ENCODE measurements around the gene LRCH3. TPM values are rescaled to one million over a fixed set of nuclear protein-coding genes. Genes with fewer than 3 reads are reported as not detected.

LRCH3 gene
- total RNA-seq, 1 experiment from 2014 or later = 39.4 TPM

DNA sequence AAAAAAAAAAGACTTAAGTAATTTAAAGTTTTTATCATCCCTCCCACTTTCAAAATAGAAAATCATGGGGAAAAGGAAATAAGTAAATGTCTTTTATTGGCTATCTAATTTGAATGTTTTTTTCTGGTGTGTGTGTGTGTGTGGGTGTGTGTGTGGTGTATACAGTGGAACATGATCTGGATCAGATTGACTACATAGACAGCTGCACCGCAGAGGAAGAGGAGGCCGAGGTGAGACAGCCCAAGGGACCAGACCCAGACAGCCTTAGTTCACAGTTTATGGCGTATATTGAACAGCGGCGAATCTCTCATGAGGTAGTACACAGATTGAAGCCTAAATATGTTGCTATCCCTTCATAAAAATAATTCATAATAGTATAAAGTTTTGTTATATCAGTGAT is 44.5 kb downstream of the LRCH3 start:
- CTCF ChIA-PET = no interaction called here
- Mint-ChIP-seq H3K27ac (ENCODE audit: unreplicated experiment) (no peak overlapping the region), H3K27me3 (ENCODE audit: unreplicated experiment) (no peaks in the 10 kb centered on the region), H3K4me3 (ENCODE audit: low read depth, unreplicated experiment) (no peak overlapping the region), H3K4me1 (ENCODE audit: low read depth, unreplicated experiment) (no peaks in the 10 kb centered on the region), H3K36me3 (ENCODE audit: insufficient read depth, unreplicated experiment) (peaks cover 7% of the 10 kb centered on the region), H3K9me3 (ENCODE audit: low read depth, unreplicated experiment) (no peaks in the 10 kb centered on the region)
- TF ChIP-seq, protein P1, sequence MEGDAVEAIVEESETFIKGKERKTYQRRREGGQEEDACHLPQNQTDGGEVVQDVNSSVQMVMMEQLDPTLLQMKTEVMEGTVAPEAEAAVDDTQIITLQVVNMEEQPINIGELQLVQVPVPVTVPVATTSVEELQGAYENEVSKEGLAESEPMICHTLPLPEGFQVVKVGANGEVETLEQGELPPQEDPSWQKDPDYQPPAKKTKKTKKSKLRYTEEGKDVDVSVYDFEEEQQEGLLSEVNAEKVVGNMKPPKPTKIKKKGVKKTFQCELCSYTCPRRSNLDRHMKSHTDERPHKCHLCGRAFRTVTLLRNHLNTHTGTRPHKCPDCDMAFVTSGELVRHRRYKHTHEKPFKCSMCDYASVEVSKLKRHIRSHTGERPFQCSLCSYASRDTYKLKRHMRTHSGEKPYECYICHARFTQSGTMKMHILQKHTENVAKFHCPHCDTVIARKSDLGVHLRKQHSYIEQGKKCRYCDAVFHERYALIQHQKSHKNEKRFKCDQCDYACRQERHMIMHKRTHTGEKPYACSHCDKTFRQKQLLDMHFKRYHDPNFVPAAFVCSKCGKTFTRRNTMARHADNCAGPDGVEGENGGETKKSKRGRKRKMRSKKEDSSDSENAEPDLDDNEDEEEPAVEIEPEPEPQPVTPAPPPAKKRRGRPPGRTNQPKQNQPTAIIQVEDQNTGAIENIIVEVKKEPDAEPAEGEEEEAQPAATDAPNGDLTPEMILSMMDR (IDR thresholded peaks at IDR 0.05; ENCODE audit: unreplicated experiment) = no peak
- DNase-seq = no peak
- intact Hi-C loops (cut with micrococcal nuclease; ENCODE audit: unreplicated experiment) = no loop called here
- BruUV-seq (replicated peaks) = no TSS peak

GRCh38 chr3:197836244-197836643 is 45.2 kb downstream of the LRCH3 start:
- Mint-ChIP-seq H3K9me3 (ENCODE audit: low read depth, unreplicated experiment) (no peaks in the 10 kb centered on the region), H3K4me3 (ENCODE audit: low read depth, unreplicated experiment) (no peak overlapping the region), H3K36me3 (ENCODE audit: insufficient read depth, unreplicated experiment) (peaks cover 9% of the 10 kb centered on the region), H3K27me3 (ENCODE audit: unreplicated experiment) (no peaks in the 10 kb centered on the region), H3K4me1 (ENCODE audit: low read depth, unreplicated experiment) (no peaks in the 10 kb centered on the region), H3K27ac (ENCODE audit: unreplicated experiment) (no peak overlapping the region)
- intact Hi-C loops (cut with micrococcal nuclease; ENCODE audit: unreplicated experiment) = no loop called here
- TF ChIP-seq, protein P1 (IDR thresholded peaks at IDR 0.05; ENCODE audit: unreplicated experiment) = no peak
- CTCF ChIA-PET = no interaction called here
- no peak for DNase-seq
- no TSS peak for BruUV-seq (replicated peaks)

DNA sequence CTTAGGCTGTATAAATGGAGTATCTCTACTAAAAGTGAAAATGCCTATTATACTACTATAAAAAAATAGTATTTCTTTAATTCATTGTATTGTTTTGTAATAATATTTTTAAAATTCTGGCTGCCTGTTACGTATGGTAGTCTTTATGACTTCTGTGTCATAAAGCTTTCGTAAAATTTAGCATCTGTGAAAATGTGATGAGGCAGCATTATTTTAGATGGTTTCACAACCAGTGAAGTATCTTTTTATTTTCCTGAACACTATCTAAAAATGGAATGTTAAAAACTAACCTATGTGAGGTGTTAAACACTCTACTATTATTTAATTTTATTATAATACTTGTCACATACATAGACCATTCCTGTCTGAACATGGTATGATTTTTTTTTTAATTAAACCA is 46.2 kb downstream of the LRCH3 start:
- TF ChIP-seq, protein P1 (IDR thresholded peaks at IDR 0.05; ENCODE audit: unreplicated experiment) = no peak
- no peak for DNase-seq
- Mint-ChIP-seq H3K4me1 (ENCODE audit: low read depth, unreplicated experiment) (no peaks in the 10 kb centered on the region), H3K36me3 (ENCODE audit: insufficient read depth, unreplicated experiment) (peaks cover 13% of the 10 kb centered on the region), H3K27ac (ENCODE audit: unreplicated experiment) (no peak overlapping the region), H3K9me3 (ENCODE audit: low read depth, unreplicated experiment) (no peaks in the 10 kb centered on the region), H3K4me3 (ENCODE audit: low read depth, unreplicated experiment) (no peak overlapping the region), H3K27me3 (ENCODE audit: unreplicated experiment) (no peaks in the 10 kb centered on the region)
- CTCF ChIA-PET = no interaction called here
- intact Hi-C loops (cut with micrococcal nuclease; ENCODE audit: unreplicated experiment) = no loop called here
- BruUV-seq (replicated peaks) = no TSS peak

GRCh38 chr3:197841789-197842188 is 50.7 kb downstream of the LRCH3 start:
- intact Hi-C loops (cut with micrococcal nuclease; ENCODE audit: unreplicated experiment) = no loop called here
- no peak for DNase-seq
- TF ChIP-seq, protein P1 (IDR thresholded peaks at IDR 0.05; ENCODE audit: unreplicated experiment) = no peak
- CTCF ChIA-PET = no interaction called here
- H3K27ac Mint-ChIP-seq (ENCODE audit: unreplicated experiment) = no peak overlapping the region
- H3K9me3 Mint-ChIP-seq (ENCODE audit: low read depth, unreplicated experiment) = no peaks in the 10 kb centered on the region
- no TSS peak for BruUV-seq (replicated peaks)
- H3K36me3 Mint-ChIP-seq (ENCODE audit: insufficient read depth, unreplicated experiment) = peaks cover 32% of the 10 kb centered on the region
- H3K27me3 Mint-ChIP-seq (ENCODE audit: unreplicated experiment) = no peaks in the 10 kb centered on the region
- no peak overlapping the region for H3K4me3 Mint-ChIP-seq (ENCODE audit: low read depth, unreplicated experiment)
- H3K4me1 Mint-ChIP-seq (ENCODE audit: low read depth, unreplicated experiment) = no peaks in the 10 kb centered on the region

DNA sequence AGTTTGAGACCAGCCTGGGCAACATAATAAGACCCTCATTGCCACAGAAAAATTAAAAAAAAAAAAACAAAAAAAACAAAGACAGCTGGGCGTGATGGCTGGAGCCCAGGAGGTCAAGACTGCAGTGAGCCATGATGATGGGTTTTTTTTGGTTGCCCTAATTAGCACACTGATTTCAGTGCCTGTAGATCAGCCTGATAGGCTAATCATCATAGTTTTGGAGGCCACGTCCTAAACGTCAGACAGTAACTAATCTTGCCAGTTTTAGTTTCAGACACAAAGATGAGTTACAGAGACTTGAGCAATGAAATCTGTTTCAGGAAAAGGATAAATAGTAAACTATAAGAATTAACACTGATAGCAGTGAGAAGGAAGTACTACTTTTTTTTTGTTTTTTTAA is 55.4 kb downstream of the LRCH3 start:
- H3K4me1 Mint-ChIP-seq (ENCODE audit: low read depth, unreplicated experiment) = no peaks in the 10 kb centered on the region
- no TSS peak for BruUV-seq (replicated peaks)
- H3K9me3 Mint-ChIP-seq (ENCODE audit: low read depth, unreplicated experiment) = no peaks in the 10 kb centered on the region
- TF ChIP-seq, protein P1 (IDR thresholded peaks at IDR 0.05; ENCODE audit: unreplicated experiment) = no peak
- intact Hi-C loops (cut with micrococcal nuclease; ENCODE audit: unreplicated experiment) = no loop called here
- no peak overlapping the region for H3K27ac Mint-ChIP-seq (ENCODE audit: unreplicated experiment)
- no peaks in the 10 kb centered on the region for H3K27me3 Mint-ChIP-seq (ENCODE audit: unreplicated experiment)
- DNase-seq = no peak
- CTCF ChIA-PET = no interaction called here
- no peak overlapping the region for H3K4me3 Mint-ChIP-seq (ENCODE audit: low read depth, unreplicated experiment)
- H3K36me3 Mint-ChIP-seq (ENCODE audit: insufficient read depth, unreplicated experiment) = peaks cover 36% of the 10 kb centered on the region

Measured in Calu3 (cell line).